IPS DF 4.7 (cell line): ENCODE data around the gene FASTK.

Source experiments
- DNase-seq: peaks from one replicate; pipeline ENCODE4 v3.0.0-alpha.2; 2013; ENCODE audit warnings: low spot score; ENCODE audit errors: extremely low read depth

The FASTK gene

DNA sequence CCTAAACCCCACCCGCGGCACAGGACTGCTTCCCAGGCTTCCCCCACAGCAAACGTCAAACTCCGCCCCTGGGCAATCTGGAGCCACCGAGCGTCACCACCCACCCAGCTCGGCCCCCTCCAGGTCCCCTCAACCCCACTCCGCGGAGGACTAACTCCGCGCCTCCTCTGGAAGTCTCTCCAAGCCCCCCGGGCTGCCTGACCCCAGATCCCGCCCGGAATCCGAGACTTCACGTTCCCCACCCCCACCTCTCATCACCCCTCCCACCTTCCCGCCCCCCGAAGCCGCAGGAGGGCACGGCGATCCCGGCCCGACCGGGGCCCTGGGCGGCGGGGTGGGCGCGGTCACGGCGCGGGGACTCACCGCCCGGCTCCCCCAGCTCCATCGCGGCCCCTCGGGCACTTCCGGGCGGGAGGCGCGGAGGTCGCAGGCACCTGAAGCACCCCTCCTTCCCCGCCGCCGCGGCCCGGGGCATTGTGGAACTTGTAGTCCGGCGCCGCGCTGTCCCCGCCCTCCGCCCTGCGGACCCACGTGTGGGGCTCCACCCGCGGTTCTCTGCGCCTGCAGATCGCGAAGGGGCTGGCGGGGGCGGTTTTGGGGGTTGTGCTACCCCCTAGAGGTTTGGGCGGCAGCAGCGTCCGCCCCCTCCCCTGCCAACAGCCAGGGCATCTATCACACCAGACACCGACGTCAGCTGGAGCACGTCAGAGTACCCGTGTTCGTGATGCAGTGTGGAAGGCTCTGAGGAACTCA, 2.6 kb upstream of the FASTK start, which contains the start of gene TMUB1:
TSS of gene TMUB1 (minus strand) at position 423 of the 753 bp plus-strand sequence. CDS start 930 bp downstream, outside the sequence.
- DNase-seq = no peak

DNA sequence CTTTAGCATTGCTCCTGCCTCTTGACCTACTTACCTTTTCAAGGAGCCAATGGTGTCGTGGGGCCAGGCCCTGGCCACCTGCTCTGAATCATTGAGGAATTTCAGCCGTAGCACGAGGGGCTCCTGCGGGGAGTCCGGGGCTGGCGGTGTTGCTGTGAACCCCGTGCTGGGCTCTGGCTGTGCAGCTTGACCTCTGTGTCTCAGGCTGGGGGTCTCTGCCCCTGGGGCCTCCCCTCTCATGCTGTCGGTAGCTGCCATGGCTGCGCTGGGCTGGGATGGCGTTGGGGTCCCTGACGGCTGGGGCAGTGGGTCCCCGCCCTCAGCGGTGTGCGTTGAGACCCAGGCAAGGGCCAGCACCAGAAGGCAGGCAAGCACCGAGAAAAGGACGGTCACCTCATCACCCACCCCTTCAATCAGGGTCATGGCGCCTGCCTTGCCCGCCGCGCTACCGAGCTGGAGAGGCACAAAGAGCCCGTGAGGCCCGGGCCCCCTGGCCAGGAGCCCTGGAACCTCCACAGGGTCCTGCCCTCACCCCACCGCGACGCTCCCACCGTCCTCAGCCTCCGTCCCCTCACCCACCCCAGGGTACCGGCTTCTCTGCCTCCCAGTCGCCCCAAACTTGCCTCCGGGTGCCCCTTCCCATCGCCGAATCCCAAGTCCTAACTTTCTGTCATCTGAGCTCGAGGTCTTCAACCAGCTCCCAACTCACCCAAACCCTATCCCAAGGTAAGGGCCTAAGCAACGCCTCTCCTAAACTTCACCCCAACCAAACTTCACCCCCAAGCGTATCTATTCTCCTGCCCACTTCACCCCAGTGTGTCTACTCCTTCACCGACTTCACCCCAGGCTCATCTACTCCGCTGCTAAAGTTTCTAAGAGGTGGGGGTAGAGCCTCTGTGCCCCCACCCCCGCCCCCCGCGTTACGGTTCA, 1.8 kb upstream of the FASTK start:
- DNase-seq = no peak

DNA sequence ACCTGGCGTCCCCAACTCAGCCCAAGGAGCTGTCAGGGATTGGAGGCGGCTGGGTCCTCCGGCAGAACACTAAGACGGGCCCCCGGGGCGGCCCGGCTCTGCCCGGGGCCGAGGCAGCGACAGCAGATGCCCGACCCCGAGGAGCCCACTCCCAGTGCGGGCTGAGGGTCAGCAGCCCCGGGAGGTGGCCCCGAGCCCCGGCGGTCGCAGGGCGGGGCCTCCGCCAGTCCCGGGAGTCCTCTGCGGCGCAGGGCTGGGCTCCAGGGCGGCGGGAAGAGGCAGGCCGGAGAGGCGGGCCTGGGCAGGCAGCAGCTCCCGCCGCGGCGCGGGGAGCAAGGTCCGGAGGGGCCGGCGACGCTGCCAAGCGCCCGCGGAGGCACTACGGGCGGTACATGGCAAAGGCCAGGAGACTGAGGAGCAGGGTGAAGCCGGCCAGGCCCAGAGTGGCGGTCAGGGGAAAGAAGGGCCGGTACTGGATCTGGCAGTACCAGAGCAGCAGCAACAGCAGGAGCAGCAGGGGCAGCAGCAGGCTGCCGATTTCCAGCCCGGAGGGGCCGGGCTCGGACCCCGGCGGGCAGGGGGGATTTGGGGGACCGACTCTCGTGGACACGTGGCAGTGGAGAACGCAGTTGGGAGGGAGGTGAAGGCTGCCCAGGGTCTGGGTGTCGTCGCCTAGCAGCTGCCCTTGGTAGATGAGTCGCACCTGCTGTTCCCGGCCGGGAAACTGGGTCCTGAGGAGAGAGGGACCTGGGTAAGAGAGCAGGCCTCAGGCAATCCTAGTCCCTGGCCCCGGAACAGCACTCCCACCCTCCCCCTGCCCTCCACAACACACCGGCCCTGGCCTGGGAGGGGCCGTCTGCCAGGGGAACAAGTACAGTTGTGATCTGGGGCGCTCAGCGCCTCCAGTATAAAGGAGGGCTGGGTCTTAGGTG, 827 bp upstream of the FASTK start:
- DNase-seq = no peak

DNA sequence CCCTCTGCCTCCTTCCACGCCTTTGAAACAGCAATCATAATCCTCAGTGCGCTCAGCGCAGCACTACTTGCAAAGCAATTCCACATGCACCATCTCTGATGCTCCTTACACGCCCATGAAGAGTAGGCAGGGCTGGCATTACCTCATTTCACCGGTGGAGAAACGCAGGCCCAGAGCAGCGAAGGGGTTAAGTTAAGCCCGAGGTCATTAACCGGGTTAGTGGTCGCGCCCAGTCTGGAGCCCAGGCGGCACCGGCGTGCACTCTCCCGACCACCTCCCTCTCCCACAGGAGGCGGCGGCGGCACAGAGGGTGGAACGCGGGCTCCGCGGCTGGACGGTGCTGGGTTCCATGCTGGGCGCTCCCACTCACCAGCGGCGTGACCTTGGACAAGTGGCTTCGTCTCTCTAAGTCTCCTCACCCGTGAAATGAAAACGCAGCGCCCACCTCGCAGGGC, 515 bp downstream of the FASTK start:
- DNase-seq = no peak

DNA sequence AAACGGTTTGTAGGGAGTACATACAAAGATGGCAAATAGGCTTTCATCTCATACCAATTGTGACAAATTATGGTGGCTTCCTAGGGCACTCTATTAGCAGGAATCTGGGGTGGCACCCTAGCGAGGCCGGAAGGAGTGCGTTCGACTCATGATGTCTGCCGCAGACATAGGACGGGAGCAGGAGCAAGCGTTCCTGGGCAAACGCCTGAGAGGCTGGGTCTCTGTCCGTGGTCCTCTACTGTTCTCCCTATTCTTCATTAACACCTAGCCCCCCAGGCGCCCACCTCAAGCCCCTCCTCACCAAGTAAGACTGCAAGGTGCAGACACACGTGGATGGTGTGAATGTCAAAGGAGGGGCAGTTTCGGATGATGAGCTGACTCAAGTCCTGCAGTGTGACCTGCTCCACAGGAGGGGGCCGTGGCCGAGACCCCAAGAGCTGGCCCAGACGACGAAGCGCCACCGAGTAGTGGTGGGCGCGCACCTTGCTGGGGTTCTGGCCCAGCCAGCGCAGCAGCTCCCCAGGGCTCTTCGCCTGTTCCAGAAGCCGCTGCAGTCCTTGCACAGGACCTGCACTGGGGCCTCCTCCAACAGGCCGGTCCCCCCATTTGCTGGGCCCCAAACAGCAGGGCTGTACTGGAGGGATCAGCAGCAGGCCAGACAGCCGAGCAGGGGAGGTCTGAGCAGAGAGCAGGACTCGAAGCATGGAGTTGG, 1.3 kb downstream of the FASTK start:
- no peak for DNase-seq

DNA sequence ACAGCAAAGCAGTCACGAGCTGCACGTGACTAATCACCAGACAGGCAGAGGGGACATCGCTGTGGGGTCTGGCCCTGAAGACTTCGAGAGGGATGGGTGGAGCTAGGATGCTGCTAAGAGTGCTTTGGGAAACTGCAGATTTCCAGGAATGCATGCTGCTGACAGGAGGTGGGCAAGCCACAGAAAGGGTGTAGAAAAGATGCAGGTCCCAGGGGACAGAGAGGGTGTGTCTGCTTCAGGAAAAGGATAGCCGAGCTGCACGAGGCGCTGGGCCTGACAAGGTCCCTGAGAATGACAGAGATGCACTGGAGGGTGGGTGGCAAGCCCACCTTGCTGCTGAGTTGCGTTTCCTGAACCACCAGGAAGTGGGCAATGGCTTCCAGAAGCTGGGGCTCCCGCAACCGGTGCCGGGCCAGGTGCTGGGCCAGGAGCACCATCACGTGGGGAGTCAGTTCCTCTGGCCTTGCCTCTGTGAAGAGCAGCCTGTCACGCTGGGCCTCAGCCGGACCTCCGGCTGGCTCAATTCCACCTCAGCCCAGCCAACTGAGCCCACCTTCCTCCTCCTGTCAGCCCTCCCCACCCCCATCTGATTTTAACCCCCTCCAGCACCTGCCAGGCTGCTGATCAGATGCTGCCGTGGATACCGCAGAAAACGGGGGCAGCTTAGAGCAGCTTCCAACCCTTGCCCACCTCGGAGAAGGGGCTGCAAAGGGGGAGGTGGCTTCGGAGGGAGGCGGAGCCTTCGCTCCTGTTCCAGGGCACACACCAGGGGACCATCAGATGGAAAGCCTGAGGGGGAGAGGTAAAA, 2.2 kb downstream of the FASTK start:
- DNase-seq = no peak

DNA sequence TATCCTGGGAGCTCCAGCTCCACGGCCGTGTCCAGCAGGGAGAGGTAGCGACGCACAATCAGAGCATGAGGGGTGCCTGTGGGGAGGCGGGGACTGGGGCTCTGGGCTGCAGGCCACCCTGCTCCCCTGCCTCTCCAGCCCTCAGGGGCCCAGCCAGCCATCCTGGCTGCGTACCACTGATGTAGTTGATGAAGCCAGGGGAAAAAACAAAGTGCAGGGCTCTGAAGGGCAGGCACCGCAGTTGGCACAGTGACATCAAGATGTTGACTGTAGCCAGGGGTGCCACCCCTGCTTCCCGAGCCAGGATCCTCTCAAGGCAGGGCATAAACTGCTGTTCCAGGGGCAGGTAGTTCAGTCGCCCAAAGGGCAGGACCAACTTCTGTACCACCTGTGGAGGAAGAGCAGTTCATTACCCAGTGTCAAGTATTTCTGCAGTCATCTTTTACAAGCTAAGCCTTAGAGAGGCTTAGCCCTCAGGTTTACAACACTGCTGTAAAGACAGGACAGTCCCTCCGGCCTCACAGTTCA, 2.8 kb downstream of the FASTK start:
- DNase-seq = no peak

DNA sequence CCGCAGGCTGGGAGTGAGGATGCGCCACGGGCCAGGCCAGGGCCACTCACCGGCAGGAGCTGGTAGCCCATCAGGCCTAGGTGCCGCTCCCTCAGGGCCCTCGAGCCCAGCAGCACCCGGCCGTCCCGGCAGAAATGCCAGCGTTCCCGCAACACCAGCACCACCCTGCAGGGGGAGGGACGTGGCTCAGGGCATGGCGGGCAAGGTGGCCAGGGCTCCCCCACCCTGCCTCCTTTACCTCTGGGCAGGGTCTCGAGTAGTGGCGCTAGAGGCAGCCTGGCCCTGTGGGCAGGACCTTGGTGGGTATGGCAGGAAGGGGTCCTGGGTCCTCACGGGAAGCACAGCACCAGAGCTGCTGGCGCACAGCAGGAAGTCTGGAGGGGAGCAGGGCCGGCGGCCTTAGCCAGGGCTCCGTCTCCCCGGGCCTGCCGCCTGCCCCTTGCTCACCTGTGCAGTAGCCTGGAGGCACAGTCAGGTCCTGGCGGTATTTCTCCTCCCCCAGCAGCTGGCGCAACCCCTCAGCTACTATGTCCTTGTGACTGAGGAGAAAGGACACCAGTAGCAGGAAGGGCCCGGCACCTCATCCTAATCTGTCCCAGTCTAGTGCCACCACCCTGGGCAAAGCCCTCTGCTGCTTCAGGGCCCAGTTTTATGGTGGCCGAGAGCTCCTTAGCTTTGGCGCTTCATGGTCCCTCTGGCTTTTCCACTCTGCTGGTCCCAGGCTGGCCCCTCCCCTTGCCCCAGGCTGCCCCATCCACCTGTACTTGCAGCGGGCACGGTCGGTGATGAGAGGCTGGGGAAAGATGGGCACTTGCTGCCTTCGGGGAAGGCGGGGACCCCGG, 3.5 kb downstream of the FASTK start:
- no peak for DNase-seq

DNA sequence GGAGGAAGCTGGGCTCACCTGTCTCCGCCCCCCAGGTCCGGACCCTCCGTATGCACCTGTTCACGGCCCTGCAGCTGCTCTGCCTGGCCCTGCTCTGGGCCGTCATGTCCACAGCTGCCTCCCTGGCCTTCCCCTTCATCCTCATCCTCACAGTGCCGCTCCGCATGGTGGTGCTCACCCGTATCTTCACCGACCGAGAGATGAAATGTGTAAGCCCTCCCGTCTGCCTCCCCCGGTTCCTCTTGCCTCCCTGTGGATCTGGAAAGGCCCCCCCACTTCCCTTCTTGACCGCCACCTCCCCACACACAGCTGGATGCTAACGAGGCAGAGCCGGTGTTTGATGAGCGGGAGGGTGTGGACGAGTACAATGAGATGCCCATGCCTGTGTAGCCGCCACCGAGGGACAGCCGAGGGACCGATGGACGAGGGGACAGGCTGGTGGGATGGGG, 4.6 kb downstream of the FASTK start:
- DNase-seq = no peak

DNA sequence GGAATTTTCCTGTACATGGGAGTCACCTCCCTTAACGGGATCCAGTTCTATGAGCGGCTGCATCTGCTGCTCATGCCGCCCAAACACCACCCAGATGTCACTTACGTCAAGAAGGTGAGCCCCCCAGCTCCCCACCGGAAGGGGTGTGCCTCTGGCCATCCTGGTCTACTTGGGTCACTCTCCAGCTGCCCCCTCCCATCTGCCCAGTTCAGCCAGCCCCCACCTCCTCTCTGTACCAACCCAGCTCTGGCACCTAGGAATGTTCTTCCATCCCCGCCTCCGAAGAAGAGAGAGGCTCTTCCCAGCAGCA, 5.0 kb downstream of the FASTK start:
- DNase-seq = no peak

DNA sequence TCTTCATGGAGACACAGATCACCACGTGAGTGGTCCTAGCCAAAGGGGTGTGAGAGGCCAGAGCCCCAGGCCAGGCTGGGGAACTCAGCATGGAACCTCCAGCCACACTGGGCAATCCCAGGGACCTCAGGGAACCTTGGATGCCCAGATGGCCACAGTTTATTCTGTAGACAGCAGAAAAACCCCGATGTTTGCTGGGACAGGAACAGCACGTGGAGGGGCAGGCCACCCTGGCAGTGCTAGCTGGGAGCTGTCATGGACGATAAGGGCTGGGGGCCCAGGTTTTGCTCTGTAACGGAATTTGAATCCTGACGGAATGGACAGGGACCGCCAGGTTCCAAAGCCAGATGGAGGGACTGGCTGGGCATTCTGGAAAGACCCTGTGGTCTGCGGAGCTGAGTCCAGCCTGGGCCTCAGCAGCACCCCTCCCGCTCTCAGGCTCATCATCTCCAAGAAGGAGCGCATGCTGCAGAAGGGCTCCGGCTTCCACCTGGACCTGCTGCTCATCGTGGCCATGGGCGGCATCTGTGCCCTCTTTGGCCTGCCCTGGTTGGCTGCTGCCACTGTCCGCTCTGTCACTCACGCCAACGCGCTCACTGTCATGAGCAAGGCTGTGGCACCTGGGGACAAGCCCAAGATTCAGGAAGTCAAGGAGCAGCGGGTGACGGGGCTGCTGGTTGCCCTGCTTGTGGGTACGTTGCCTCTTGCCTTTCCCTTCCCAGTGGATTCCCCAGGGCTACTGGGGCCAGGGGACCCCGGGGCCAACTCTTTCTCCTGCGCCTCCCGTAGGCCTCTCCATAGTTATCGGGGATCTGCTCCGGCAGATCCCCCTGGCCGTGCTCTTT, 5.6 kb downstream of the FASTK start:
- no peak for DNase-seq

DNA sequence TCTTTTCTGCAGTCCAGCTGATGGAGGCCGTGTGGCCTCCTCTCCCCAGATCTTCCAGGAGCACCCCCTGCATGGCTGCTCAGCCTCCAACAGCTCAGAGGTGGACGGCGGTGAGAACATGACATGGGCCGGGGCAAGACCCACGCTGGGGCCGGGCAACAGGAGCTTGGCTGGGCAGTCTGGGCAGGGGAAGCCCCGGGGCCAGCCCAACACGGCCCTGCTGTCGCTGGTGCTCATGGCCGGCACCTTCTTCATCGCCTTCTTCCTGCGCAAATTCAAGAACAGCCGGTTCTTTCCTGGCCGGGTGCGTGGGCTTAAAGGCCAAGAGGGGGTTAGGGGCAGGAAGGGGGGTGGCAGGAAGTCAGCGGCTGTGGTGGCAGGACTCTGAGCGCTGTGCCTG, 6.6 kb downstream of the FASTK start:
- no peak for DNase-seq

DNA sequence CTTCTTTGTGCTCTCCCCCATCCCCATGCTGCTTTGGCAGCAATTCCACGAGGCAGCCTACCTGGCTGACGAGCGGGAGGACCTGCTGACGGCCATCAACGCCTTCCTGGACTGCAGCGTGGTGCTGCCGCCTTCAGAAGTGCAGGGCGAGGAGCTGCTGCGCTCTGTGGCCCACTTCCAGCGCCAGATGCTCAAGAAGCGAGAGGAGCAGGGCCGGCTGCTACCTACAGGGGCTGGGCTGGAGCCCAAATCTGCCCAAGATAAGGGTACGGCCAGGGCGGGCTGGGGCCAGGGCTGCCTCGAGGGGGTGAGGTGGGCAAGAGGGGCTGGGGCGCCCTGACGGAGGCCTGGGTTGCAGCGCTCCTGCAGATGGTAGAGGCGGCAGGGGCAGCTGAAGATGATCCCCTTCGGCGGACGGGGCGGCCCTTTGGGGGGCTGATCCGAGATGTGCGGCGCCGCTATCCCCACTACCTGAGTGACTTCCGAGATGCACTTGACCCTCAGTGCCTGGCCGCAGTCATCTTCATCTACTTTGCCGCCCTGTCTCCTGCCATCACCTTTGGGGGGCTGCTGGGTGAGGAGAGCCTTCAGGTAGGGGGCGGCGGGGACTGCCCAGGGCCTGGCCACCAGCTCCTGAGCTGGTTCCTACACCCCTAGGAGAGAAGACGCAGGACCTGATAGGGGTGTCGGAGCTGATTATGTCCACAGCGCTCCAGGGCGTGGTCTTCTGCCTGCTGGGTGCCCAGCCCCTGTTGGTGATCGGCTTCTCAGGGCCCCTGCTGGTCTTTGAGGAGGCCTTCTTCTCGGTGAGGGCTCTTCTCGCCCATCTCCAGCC, 9.4 kb downstream of the FASTK start:
- no peak for DNase-seq

DNA sequence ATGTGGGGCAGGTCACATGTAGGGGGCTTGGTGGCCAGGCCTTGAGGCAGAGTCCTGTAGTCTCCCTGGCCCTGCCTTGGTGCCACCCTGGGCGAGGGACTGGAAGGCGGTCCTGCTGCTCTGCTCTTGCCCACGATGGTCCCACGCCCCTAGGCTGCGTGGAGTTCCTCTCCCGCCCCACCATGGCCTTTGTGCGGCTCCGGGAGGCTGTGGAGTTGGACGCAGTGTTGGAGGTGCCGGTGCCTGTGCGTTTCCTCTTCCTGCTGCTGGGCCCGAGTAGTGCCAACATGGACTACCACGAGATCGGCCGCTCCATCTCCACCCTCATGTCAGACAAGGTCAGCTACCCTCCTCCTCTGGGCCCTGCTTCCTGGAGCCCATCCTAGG, 10.0 kb downstream of the FASTK start:
- DNase-seq = no peak

DNA sequence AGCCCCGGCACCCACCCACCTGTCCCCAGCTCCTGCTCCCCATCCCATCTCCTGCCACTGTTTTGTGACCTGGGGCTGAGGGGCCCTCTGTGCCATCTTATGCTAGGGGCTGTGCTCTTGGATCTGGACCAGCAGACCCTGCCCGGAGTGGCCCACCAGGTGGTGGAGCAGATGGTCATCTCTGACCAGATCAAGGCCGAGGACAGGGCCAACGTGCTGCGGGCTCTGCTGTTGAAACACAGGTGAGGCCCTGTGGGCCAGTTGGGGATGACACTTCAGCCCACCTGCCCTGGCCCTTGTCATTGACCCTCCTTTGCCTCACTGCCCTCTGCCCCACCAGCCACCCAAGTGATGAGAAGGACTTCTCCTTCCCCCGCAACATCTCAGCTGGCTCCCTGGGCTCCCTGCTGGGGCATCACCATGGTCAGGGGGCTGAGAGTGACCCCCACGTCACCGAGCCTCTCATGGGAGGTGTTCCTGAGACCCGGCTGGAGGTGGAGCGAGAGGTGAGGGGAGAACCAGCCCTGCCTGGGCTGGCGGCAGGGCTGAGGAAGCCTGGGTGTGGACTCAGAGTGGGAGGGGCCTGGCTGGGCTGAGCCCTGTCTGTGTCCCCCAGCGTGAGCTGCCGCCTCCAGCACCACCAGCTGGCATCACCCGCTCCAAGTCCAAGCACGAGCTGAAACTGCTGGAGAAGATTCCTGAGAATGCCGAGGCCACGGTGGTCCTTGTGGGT, 10.6 kb downstream of the FASTK start:
- DNase-seq = no peak

DNA sequence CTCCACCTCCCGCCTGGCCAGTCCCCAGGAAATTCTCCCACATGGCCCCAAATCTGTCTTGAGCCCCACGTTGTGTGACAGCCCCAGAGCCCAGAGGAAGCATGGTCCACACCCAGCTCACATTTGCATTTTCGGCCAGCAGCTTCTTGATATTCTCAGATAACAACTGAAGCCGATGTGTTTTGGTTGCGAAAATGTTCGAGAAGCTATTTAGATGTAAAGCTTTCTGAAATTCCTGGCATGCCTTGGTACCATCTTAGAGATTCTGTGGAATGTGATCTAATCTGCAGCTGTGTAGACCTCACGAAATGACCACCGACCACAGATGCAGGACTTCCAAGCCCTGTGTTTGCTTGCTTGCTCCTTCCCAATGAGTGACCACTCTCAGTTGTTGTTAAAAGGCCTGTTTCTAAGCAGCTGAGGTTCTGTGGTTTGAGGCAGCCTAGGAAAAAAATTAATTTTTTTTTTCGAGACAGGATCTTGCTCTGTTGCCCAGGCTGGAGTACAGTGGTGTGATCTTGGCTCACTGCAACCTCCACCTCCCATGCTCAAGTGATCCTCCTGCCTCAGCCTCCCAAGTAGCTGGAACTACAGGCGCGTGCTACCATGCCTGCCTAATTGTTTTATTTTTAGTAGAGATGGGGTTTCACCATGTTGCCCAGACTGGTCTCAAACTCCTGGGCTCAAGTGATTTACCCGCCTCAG, 12.4 kb downstream of the FASTK start:
- no peak for DNase-seq
